ENCODE results near the gene STARD9.

GRCh38 chr15:42731461-42731860 lies 156.1 kb downstream of the STARD9 start:
- TF ChIP-seq CTCF (IDR thresholded peaks at IDR 0.05; ENCODE audit: low read depth, low read length) (no peak), POLR2A (IDR thresholded peaks at IDR 0.05; ENCODE audit: extremely low read depth, insufficient read length) (no peak)
